ENCODE results near the gene BRI3BP.
"Not testable (repeated sequence)": the region's sequence is repeated elsewhere in the genome, so short reads cannot be mapped to it uniquely, and the experiment has no call there.

BRI3BP gene

GRCh38 chr12:124972211-124972610, 21.2 kb upstream of the BRI3BP start:
- FAIRE-seq (no peak), DNase-seq (ENCODE audit: low spot score) (no peak)

GRCh38 chr12:124975276-124975675, 18.2 kb upstream of the BRI3BP start:
- no peak for DNase-seq (ENCODE audit: low spot score)
- no peak for FAIRE-seq

GRCh38 chr12:124976999-124977398, 16.4 kb upstream of the BRI3BP start:
- DNase-seq (ENCODE audit: low spot score) (no peak), FAIRE-seq (no peak)

GRCh38 chr12:124979568-124979967, 13.9 kb upstream of the BRI3BP start:
- DNase-seq (ENCODE audit: low spot score) = no peak
- FAIRE-seq = no peak

GRCh38 chr12:124980098-124980892, 13.2 kb upstream of the BRI3BP start:
- DNase-seq (ENCODE audit: low spot score) = no peak
- no peak for FAIRE-seq

- FAIRE-seq; DNase-seq (ENCODE audit: low spot score): not testable (repeated sequence)
Observed at GRCh38 chr12:124986876-124987275, 6.6 kb upstream of the BRI3BP start.

- no peak for FAIRE-seq
- peak; percentile 84 for DNase-seq (ENCODE audit: low spot score)
Observed at GRCh38 chr12:124992874-124993625, 395 bp upstream of the BRI3BP start.

- DNase-seq (ENCODE audit: low spot score) (no peak), FAIRE-seq (no peak)
Observed at GRCh38 chr12:124994437-124994975, 1.1 kb downstream of the BRI3BP start.

GRCh38 chr12:124995200-124995961, 1.9 kb downstream of the BRI3BP start:
- no peak for FAIRE-seq
- no peak for DNase-seq (ENCODE audit: low spot score)

GRCh38 chr12:124998705-124999104, 5.3 kb downstream of the BRI3BP start:
- DNase-seq (ENCODE audit: low spot score) (no peak), FAIRE-seq (no peak)

GRCh38 chr12:125001636-125002035, 8.2 kb downstream of the BRI3BP start:
- no peak for FAIRE-seq

GRCh38 chr12:125003021-125003420, 9.6 kb downstream of the BRI3BP start:
- no peak for DNase-seq (ENCODE audit: low spot score)
- FAIRE-seq = no peak

More at GRCh38 chr12:125001636-125002035, 8.2 kb downstream of the BRI3BP start:
- no peak for DNase-seq (ENCODE audit: low spot score)

- FAIRE-seq (no peak), DNase-seq (ENCODE audit: low spot score) (no peak)
Observed at GRCh38 chr12:125004621-125005020, 11.2 kb downstream of the BRI3BP start.

- no peak for FAIRE-seq
- DNase-seq (ENCODE audit: low spot score) = no peak
Observed at GRCh38 chr12:125005652-125006051, 12.2 kb downstream of the BRI3BP start.

GRCh38 chr12:125006365-125006764, 12.9 kb downstream of the BRI3BP start:
- FAIRE-seq (no peak), DNase-seq (ENCODE audit: low spot score) (no peak)

GRCh38 chr12:125013816-125014442, 20.5 kb downstream of the BRI3BP start:
- no peak for FAIRE-seq
- no peak for DNase-seq (ENCODE audit: low spot score)

- DNase-seq (ENCODE audit: low spot score) (no peak), FAIRE-seq (no peak)
Observed at GRCh38 chr12:125014526-125014925, 21.1 kb downstream of the BRI3BP start.

- no peak for FAIRE-seq
Observed at GRCh38 chr12:125015680-125016310, 22.4 kb downstream of the BRI3BP start.

GRCh38 chr12:125017801-125018200, 24.4 kb downstream of the BRI3BP start:
- FAIRE-seq (no peak), DNase-seq (ENCODE audit: low spot score) (no peak)

More at GRCh38 chr12:125015680-125016310, 22.4 kb downstream of the BRI3BP start:
- DNase-seq (ENCODE audit: low spot score) = no peak

- no peak for FAIRE-seq
Observed at GRCh38 chr12:125018356-125018755, 24.9 kb downstream of the BRI3BP start.

GRCh38 chr12:125021096-125021495, 27.7 kb downstream of the BRI3BP start:
- peak; percentile 37 for FAIRE-seq

More at GRCh38 chr12:125018356-125018755, 24.9 kb downstream of the BRI3BP start:
- no peak for DNase-seq (ENCODE audit: low spot score)

More at GRCh38 chr12:125021096-125021495, 27.7 kb downstream of the BRI3BP start:
- DNase-seq (ENCODE audit: low spot score) = no peak

Measured in urothelium cell line (cell line).